CD4-positive, alpha-beta T cell treated with Interferon gamma for 1 hour (primary cell): ENCODE data around the gene OSBPL6.

Experiments
- DNase-seq: peaks from one replicate; pipeline ENCODE4 v3.0.0-alpha.2; 2020

Gene OSBPL6

GRCh38 chr2:178277741-178278197 is 83.5 kb downstream of the OSBPL6 start:
- DNase-seq: no peak

GRCh38 chr2:178279142-178279541 is 84.8 kb downstream of the OSBPL6 start:
- DNase-seq: no peak

GRCh38 chr2:178279636-178280035 is 85.3 kb downstream of the OSBPL6 start:
- no peak for DNase-seq

- no peak for DNase-seq
Measured at GRCh38 chr2:178280244-178280852, 86.0 kb downstream of the OSBPL6 start.

- no peak for DNase-seq
Measured at GRCh38 chr2:178282075-178282815, 87.9 kb downstream of the OSBPL6 start.

GRCh38 chr2:178283341-178283918 is 89.1 kb downstream of the OSBPL6 start:
- no peak for DNase-seq

GRCh38 chr2:178284613-178285286 is 90.4 kb downstream of the OSBPL6 start:
- no peak for DNase-seq

- DNase-seq: no peak
Measured at GRCh38 chr2:178285287-178285615, 90.9 kb downstream of the OSBPL6 start.

GRCh38 chr2:178286636-178287035 is 92.3 kb downstream of the OSBPL6 start:
- DNase-seq: no peak

GRCh38 chr2:178287652-178288344 is 93.5 kb downstream of the OSBPL6 start:
- DNase-seq: no peak

GRCh38 chr2:178291703-178292102 is 97.4 kb downstream of the OSBPL6 start:
- DNase-seq: no peak

GRCh38 chr2:178292586-178292985 is 98.3 kb downstream of the OSBPL6 start:
- no peak for DNase-seq

GRCh38 chr2:178295115-178295514 is 100.8 kb downstream of the OSBPL6 start:
- no peak for DNase-seq

- no peak for DNase-seq
Measured at GRCh38 chr2:178295906-178296305, 101.6 kb downstream of the OSBPL6 start.

- no peak for DNase-seq
Measured at GRCh38 chr2:178296394-178297090, 102.2 kb downstream of the OSBPL6 start.

- DNase-seq: no peak
Measured at GRCh38 chr2:178297091-178297411, 102.7 kb downstream of the OSBPL6 start.

GRCh38 chr2:178298785-178299212 is 104.5 kb downstream of the OSBPL6 start:
- no peak for DNase-seq

GRCh38 chr2:178301649-178302238 is 107.4 kb downstream of the OSBPL6 start:
- no peak for DNase-seq

GRCh38 chr2:178304333-178304732 is 110.0 kb downstream of the OSBPL6 start:
- no peak for DNase-seq

GRCh38 chr2:178306352-178307073 is 112.2 kb downstream of the OSBPL6 start:
- no peak for DNase-seq

- DNase-seq: no peak
Measured at GRCh38 chr2:178307650-178308049, 113.3 kb downstream of the OSBPL6 start.

- DNase-seq: no peak
Measured at GRCh38 chr2:178309541-178309940, 115.2 kb downstream of the OSBPL6 start.
